ENCODE measurements around the gene PARD3. TPM values are rescaled to one million over a fixed set of nuclear protein-coding genes. Genes with fewer than 3 reads are reported as not detected.

PARD3 gene
- total RNA-seq, 1 experiment from 2014 or later: 154 TPM

- DNase-seq (no peak), ATAC-seq (no peak)
- ChIA-PET CTCF (no interaction called here), POLR2A (ENCODE audit: unreplicated experiment) (no interaction called here)
- H4K20me1 ChIP-seq (ENCODE audit: low read length): no peaks in the 10 kb centered on the region
- H3K27me3 ChIP-seq (ENCODE audit: low read length): no peaks in the 10 kb centered on the region
- intact Hi-C loops (cut with micrococcal nuclease): no loop called here
- no peaks in the 10 kb centered on the region for H3K9me2 ChIP-seq (replicated peaks; ENCODE audit: low read length)
- H3F3A ChIP-seq (ENCODE audit: low read length, unreplicated experiment): no peaks in the 10 kb centered on the region
- TF ChIP-seq CTCF (conservative IDR thresholded peaks at IDR 0.05; ENCODE audit: low read depth, low read length) (no peak), EZH2phosphoT487 (IDR thresholded peaks at IDR 0.05; ENCODE audit: borderline replicate concordance, low read length) (no peak), EZH2 (IDR thresholded peaks at IDR 0.05; ENCODE audit: low read length, unreplicated experiment) (no peak)
- H3K79me2 ChIP-seq (ENCODE audit: low read length): no peaks in the 10 kb centered on the region
- no peaks in the 10 kb centered on the region for H3K9me3 ChIP-seq (ENCODE audit: low read length)
- no peak overlapping the region for H3K4me2 ChIP-seq (ENCODE audit: low read length)
- no peak overlapping the region for H3K4me3 ChIP-seq (ENCODE audit: low read length)
- H2AFZ ChIP-seq (ENCODE audit: low read length): no peak overlapping the region
- no peaks in the 10 kb centered on the region for H3K36me3 ChIP-seq (ENCODE audit: low read depth, low read length)
- no TSS peak for BruUV-seq (replicated peaks)
- H3K4me1 ChIP-seq (ENCODE audit: insufficient read depth, low read length): no peaks in the 10 kb centered on the region
- no peak overlapping the region for H3K27ac ChIP-seq (ENCODE audit: low read length)
- H3K9ac ChIP-seq (ENCODE audit: low read length): no peak overlapping the region
Measured at GRCh38 chr10:34543716-34544115, 271.4 kb downstream of the PARD3 start.

GRCh38 chr10:34540492-34540891, 274.6 kb downstream of the PARD3 start:
- Histone ChIP-seq H3K4me2 (ENCODE audit: low read length) (no peak overlapping the region), H4K20me1 (ENCODE audit: low read length) (no peaks in the 10 kb centered on the region), H3K9me2 (replicated peaks; ENCODE audit: low read length) (no peaks in the 10 kb centered on the region), H3K79me2 (ENCODE audit: low read length) (0 out of 2 replicates have a peak, but pooled peaks cover 9% of the 10 kb centered on the region), H3K9me3 (ENCODE audit: low read length) (no peaks in the 10 kb centered on the region), H3K27me3 (ENCODE audit: low read length) (no peaks in the 10 kb centered on the region), H3K4me1 (ENCODE audit: insufficient read depth, low read length) (no peaks in the 10 kb centered on the region), H3K27ac (ENCODE audit: low read length) (no peak overlapping the region), H3F3A (ENCODE audit: low read length, unreplicated experiment) (no peaks in the 10 kb centered on the region), H3K9ac (ENCODE audit: low read length) (no peak overlapping the region), H3K36me3 (ENCODE audit: low read depth, low read length) (no peaks in the 10 kb centered on the region), H3K4me3 (ENCODE audit: low read length) (no peak overlapping the region), H2AFZ (ENCODE audit: low read length) (no peak overlapping the region)
- ChIA-PET CTCF (no interaction called here), POLR2A (ENCODE audit: unreplicated experiment) (interaction anchor here (0.6 kb wide), 1 partner anchor 278 kb away, joined by 3 read pairs; no protein-coding TSS in a partner anchor)
- intact Hi-C loops (cut with micrococcal nuclease): no loop called here
- no peak for DNase-seq
- no TSS peak for BruUV-seq (replicated peaks)
- ATAC-seq: no peak
- TF ChIP-seq CTCF (conservative IDR thresholded peaks at IDR 0.05; ENCODE audit: low read depth, low read length) (no peak), EZH2 (IDR thresholded peaks at IDR 0.05; ENCODE audit: low read length, unreplicated experiment) (no peak), EZH2phosphoT487 (IDR thresholded peaks at IDR 0.05; ENCODE audit: borderline replicate concordance, low read length) (no peak)

DNA sequence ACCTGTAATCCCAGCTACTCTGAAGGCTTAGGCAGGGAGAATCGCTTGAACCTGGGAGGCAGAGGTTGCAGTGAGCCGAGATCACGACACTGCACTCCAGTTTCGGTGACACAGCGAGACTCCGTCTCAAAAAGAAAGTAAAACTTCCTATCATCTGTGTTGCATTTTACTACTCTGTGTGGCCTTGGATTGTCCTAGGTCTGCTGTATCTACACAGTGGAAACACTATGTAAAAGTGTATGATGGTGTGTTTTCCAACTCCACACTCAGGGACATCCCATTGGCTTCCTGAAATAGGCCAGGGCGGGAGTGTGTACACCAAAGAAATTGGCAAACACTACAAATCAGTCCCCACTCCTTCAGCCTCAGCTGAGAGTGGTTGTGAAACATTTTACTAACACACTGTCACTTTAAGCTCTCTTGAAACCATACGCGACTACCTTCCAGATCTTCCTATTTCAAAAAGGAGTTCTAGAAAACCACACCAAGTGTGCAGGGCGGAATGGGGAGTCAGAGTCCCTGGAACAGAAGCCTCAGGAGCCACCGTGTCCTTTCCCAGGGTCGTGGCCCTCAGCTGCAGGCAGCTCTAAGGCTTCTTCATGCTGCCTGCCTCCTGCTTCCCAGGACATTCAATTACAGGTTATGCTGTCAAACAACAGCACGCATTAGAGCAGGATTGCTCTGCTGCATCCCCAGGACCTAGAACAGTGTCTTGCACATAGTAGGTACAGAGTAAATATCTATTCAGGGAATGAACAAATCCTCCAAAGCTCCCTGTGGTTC, 275.4 kb downstream of the PARD3 start:
- BruUV-seq (replicated peaks): no TSS peak
- intact Hi-C loops (cut with micrococcal nuclease): no loop called here
- no peaks in the 10 kb centered on the region for H3K36me3 ChIP-seq (ENCODE audit: low read depth, low read length)
- H3K9me2 ChIP-seq (replicated peaks; ENCODE audit: low read length): no peaks in the 10 kb centered on the region
- no peak overlapping the region for H2AFZ ChIP-seq (ENCODE audit: low read length)
- no peaks in the 10 kb centered on the region for H3F3A ChIP-seq (ENCODE audit: low read length, unreplicated experiment)
- H3K27ac ChIP-seq (ENCODE audit: low read length): no peak overlapping the region
- H3K4me3 ChIP-seq (ENCODE audit: low read length): no peak overlapping the region
- ChIA-PET POLR2A (ENCODE audit: unreplicated experiment) (interaction anchor here (0.6 kb wide), 1 partner anchor 277 kb away, joined by 3 read pairs; no protein-coding TSS in a partner anchor), CTCF (no interaction called here)
- H3K9ac ChIP-seq (ENCODE audit: low read length): no peak overlapping the region
- H3K9me3 ChIP-seq (ENCODE audit: low read length): no peaks in the 10 kb centered on the region
- ATAC-seq (no peak), DNase-seq (no peak)
- H3K79me2 ChIP-seq (ENCODE audit: low read length): 0 out of 2 replicates have a peak, but pooled peaks cover 9% of the 10 kb centered on the region
- no peak overlapping the region for H3K4me2 ChIP-seq (ENCODE audit: low read length)
- no peaks in the 10 kb centered on the region for H4K20me1 ChIP-seq (ENCODE audit: low read length)
- TF ChIP-seq EZH2 (IDR thresholded peaks at IDR 0.05; ENCODE audit: low read length, unreplicated experiment) (no peak), CTCF (conservative IDR thresholded peaks at IDR 0.05; ENCODE audit: low read depth, low read length) (no peak), EZH2phosphoT487 (IDR thresholded peaks at IDR 0.05; ENCODE audit: borderline replicate concordance, low read length) (no peak)
- no peaks in the 10 kb centered on the region for H3K4me1 ChIP-seq (ENCODE audit: insufficient read depth, low read length)
- H3K27me3 ChIP-seq (ENCODE audit: low read length): no peaks in the 10 kb centered on the region
